Ovary (tissue), 9 donors: Measurements from ENCODE around the gene FTO. TPM values are rescaled to one million over a fixed set of nuclear protein-coding genes. Genes with fewer than 3 reads are reported as not detected.

ENCODE experiments used
- DNase-seq, 5 donors: peaks; one replicate each; pipeline ENCODE4 v3.0.0-alpha.2; 2019 to 2020
- H3K27ac ChIP-seq, 2 donors: fragments of 200-600 bp; one replicate each; pipeline versions ENCODE4 v1.5.1 to v1.8.0; 2019 to 2022
- H3K27me3 ChIP-seq: fragments of 200-600 bp; one replicate; pipeline ENCODE4 v1.8.0; 2022
- H3K36me3 ChIP-seq: fragments of 200-600 bp; sonication (generic); one replicate; pipeline ENCODE4 v1.5.1; 2019
- H3K4me1 ChIP-seq: one replicate; pipeline ENCODE4 v1.8.1; 2013; ENCODE audit warnings: mild to moderate bottlenecking, moderate library complexity; ENCODE audit not compliant: insufficient read depth
- H3K4me3 ChIP-seq: fragments of 200-600 bp; sonication (generic); one replicate; pipeline ENCODE4 v1.5.1; 2017
- H3K9me3 ChIP-seq, 2 donors: fragments of 200-600 bp in 1 of 2; sonication (generic) in 1 of 2; one replicate each; pipeline versions ENCODE4 v1.5.1 to v1.8.1; 2013 to 2019; ENCODE audit warnings: mild to moderate bottlenecking in 1 of 2, moderate library complexity in 1 of 2
- EP300 ChIP-seq: sonication (generic); formaldehyde crosslinking; IDR thresholded peaks from one replicate; pipeline ENCODE4 v1.6.1; 2017; ENCODE audit warnings: antibody characterized with exemption
- POLR2A ChIP-seq: fragments of 450-650 bp; IDR thresholded peaks from one replicate; pipeline ENCODE4 v1.6.1; 2017; ENCODE audit warnings: antibody characterized with exemption, mild to moderate bottlenecking, moderate library complexity
- WGBS, 3 donors: extraction: QIAGEN DNeasy Blood & Tissue Kit in 1 of 3; methylation state at CpG; one replicate each; pipeline versions ENCODE4 v1.1.5 to v1.1.7; 2013 to 2017; 5-methylcytosine and 5-hydroxymethylcytosine counted together
- intact Hi-C, 4 donors: fragments of 100-400 bp; cut with DNase I; formaldehyde crosslinking; loops; one replicate each; pipeline versions ENCODE4 v1.11.0 to v1.15.1; 2022 to 2023
- polyA plus RNA-seq, 2 donors: library from polyadenylated mRNA; stranded (reverse); fragments of 200-250 nt in 1 of 2; fragments of 350-450 nt in 1 of 2; fragmentation: Illumina TruSeq in 1 of 2; extraction: RNeasy Lipid Tissue Mini Kit (QIAGEN cat#74804) in 1 of 2; gene quantifications; one replicate each; pipeline ENCODE4 v1.2.3, GENCODE V29; 2013 to 2014
- total RNA-seq, 7 donors: library from RNA; depleted of rRNA in 2 of 7; stranded (reverse); fragments of >200 nt in 2 of 7; fragmentation: NEBNext Ultra II Directional in 3 of 7; extraction: Animal tissue kit (Norgen Biotek cat#: 25700) in 3 of 7; gene quantifications; one replicate each; pipeline versions ENCODE4 v1.1.0 to v1.2.4, GENCODE V29; 2016 to 2023
- TF ChIP-seq, protein P1 (sequence below), 3 donors: fragments of 450-650 bp in 2 of 3; fragments of 200-600 bp in 1 of 3; IDR thresholded peaks; one replicate each; pipeline versions ENCODE4 v1.5.1 to v1.8.0; 2016 to 2022; ENCODE audit warnings: antibody characterized with exemption in 3 of 3, mild to moderate bottlenecking in 1 of 3
- donor health status: DM: no; HTN: no; CAD: no; lungs with moderate emphysema.
- donor health status: DM: no; HTN: no; CAD: no.
- donor health status: Bipolar disorder and iron deficiency.
- donor health status: DM: yes; HTN: yes; CAD: no.
- donor health status: DM: no; HTN: no; CAD: no.
- donor health status: DM: yes; HTN: yes; CAD: no.

Gene FTO
- total and polyA plus RNA-seq, 9 donors = 43.6 to 128 (median 91.4) TPM

DNA sequence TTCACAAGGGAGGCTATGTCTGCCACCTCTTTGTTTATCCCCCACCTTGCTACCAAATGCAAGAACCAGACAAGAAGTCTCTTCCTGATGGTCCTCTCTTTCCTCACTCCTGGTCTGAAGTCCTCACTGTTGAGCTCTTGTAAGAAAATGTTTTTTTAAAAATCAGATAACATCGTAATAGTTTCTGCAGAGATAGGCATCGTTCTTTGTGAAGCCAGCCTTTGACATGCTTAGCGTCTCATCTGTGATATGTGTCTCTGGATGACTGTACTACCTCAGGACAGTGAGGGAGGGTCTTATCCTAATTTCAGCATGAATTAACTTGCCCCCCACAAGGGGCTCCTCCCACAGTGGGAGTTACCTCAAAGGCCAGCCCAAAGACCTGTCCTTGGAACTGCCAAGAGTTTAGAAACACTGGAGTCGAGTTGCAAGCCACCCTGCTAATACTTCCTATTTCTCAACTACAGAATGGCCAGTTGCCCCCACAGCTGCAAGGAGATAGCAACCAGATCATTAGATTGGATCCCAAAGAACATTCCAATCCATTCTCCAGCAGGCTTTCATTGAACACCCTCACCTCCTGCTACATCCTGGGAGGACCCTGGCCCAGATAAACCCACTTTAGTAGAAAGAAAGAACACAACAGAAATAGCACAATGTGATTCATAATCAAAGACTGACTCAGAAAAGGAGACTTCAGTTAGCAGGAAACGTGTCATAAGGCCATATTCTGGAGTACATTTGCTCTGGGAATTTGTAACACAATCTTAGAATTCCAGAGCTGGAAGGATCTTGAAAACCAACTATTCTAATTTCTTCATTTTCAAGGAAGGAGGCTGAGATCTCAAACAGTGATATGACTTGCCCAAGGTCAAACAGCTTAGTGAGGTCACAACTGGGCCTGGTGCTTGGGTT is 431.7 kb downstream of the FTO start:
- Histone ChIP-seq H3K4me1 (no peaks in the 10 kb centered on the region), H3K27me3 (no peaks in the 10 kb centered on the region), H3K36me3 (no peaks in the 10 kb centered on the region), H3K27ac (no peak overlapping the region), H3K4me3 (no peak overlapping the region), H3K9me3 (no peaks in the 10 kb centered on the region)
- DNase-seq = no peak
- 60 to 71% (median 61%) methylated on average over 5 of the region's 5 CpGs for WGBS, 3 donors
- intact Hi-C loops = no loop called here
- TF ChIP-seq POLR2A = no peak
- TF ChIP-seq, protein P1, sequence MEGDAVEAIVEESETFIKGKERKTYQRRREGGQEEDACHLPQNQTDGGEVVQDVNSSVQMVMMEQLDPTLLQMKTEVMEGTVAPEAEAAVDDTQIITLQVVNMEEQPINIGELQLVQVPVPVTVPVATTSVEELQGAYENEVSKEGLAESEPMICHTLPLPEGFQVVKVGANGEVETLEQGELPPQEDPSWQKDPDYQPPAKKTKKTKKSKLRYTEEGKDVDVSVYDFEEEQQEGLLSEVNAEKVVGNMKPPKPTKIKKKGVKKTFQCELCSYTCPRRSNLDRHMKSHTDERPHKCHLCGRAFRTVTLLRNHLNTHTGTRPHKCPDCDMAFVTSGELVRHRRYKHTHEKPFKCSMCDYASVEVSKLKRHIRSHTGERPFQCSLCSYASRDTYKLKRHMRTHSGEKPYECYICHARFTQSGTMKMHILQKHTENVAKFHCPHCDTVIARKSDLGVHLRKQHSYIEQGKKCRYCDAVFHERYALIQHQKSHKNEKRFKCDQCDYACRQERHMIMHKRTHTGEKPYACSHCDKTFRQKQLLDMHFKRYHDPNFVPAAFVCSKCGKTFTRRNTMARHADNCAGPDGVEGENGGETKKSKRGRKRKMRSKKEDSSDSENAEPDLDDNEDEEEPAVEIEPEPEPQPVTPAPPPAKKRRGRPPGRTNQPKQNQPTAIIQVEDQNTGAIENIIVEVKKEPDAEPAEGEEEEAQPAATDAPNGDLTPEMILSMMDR (IDR thresholded peaks at IDR 0.05) = no peak
- TF ChIP-seq EP300 = no peak

DNA sequence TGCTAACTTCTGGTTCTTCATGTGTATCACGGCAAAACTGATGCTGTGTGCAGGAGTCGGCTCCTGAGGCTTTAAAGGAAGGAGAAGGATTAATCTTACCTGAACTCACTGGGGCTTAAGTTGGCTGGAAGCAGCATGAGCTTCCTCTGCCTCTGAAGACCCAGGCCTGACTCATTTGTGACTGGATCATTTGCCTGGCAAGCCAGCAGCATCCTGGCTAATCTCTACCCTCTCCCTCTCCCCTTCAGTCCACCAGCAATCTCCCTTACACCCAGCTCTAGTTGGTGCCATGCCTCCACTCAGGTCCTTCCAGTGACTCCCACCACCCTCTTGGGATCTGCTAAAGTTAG is 432.3 kb downstream of the FTO start:
- DNase-seq = no peak
- 71 to 82% (median 76%) methylated on average over 2 of the region's 2 CpGs for WGBS, 3 donors
- TF ChIP-seq POLR2A (no peak), EP300 (no peak)
- intact Hi-C loops = no loop called here
- Histone ChIP-seq H3K4me1 (no peaks in the 10 kb centered on the region), H3K9me3 (no peaks in the 10 kb centered on the region), H3K36me3 (no peaks in the 10 kb centered on the region), H3K27me3 (no peaks in the 10 kb centered on the region), H3K27ac (no peak overlapping the region), H3K4me3 (no peak overlapping the region)

DNA sequence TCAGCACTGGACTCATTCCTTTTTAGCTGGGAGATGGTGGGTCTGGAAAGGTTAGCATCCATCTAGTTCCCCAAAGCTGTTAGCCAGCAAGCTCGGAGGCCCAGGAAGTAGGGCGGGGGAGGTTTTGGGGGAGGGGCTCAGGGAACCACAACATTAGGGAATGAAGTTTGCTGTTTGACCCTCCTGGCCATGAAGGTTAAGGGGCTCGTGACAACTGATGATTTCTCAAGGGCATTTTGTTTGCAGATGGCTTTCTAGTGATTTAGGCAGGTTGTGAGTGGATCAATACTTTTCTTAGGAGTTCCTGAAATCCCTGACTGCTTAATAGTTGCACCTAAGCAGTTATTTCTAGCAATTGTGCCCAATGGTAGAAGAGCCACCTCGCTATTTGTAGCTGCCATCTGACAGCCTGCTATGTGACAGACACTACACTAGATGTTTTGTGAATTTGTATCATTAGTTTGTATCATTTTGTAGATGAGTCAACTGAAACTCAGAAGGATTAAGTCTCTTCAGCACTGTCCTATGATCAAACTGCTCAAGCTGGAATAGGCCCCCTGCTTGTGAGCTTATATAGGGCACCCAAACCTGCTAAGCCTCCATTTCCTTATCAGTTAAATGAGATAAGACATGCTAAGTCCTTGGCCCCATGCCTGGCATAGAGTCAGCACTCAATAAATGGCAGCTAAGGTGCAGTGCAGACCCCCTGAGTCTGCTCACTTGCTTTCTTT is 436.3 kb downstream of the FTO start:
- intact Hi-C loops = no loop called here
- TF ChIP-seq EP300 = no peak
- TF ChIP-seq POLR2A = no peak
- TF ChIP-seq, protein P1 (IDR thresholded peaks at IDR 0.05) = no peak
- Histone ChIP-seq H3K27me3 (no peaks in the 10 kb centered on the region), H3K4me1 (no peaks in the 10 kb centered on the region), H3K4me3 (no peak overlapping the region), H3K36me3 (no peaks in the 10 kb centered on the region), H3K27ac (no peak overlapping the region), H3K9me3 (no peaks in the 10 kb centered on the region)
- WGBS, 3 donors = 73 to 83% (median 78%) methylated on average over 4 of the region's 4 CpGs
- DNase-seq = no peak

DNA sequence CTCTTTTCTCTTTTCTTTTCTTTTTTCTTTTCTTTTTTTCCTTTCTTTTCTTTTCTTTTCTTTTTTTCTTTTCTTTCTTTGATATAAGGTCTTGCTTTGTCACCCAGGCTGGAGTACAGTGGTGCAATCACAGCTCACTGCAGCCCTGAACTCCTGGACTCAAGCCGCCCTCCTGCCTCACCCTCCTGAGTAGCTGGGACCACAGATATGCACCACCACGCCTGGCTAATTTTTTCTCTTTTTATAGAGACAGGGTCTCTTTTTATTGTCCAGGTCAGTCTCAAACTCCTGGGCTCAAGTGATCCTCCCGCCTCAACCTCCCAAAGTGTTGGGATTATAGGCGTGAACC is 436.8 kb downstream of the FTO start:
- intact Hi-C loops = no loop called here
- 85 to 91% (median 86%) methylated on average over 4 of the region's 4 CpGs for WGBS, 3 donors
- no peak overlapping the region for H3K27ac ChIP-seq
- DNase-seq = no peak
- H3K4me3 ChIP-seq = no peak overlapping the region
- no peaks in the 10 kb centered on the region for H3K36me3 ChIP-seq
- H3K27me3 ChIP-seq = no peaks in the 10 kb centered on the region
- no peaks in the 10 kb centered on the region for H3K9me3 ChIP-seq
- H3K4me1 ChIP-seq = no peaks in the 10 kb centered on the region
- TF ChIP-seq, protein P1 (IDR thresholded peaks at IDR 0.05) = no peak
- TF ChIP-seq POLR2A (no peak), EP300 (no peak)

DNA sequence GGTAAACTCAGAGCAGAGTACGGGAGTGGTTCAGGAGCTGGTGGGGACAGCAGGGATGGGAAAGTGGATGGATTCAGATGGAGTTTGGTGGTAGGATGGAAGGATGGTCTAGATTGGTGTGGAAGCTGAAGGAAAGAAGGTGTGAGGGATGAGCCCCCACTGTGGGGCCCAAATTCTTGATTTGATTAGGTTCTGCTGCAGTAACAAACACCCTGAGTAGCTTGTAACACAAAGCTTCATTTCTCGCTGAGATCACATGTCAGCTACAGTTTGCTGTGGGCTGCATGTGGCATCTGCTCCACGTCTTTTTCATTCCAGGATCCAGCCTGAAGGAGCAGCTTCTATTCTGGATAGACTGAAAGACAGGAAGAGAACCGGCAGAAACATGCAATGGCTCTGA is 438.8 kb downstream of the FTO start:
- Histone ChIP-seq H3K27ac (no peak overlapping the region), H3K27me3 (no peaks in the 10 kb centered on the region), H3K36me3 (no peaks in the 10 kb centered on the region), H3K4me3 (no peak overlapping the region), H3K4me1 (no peaks in the 10 kb centered on the region), H3K9me3 (no peaks in the 10 kb centered on the region)
- WGBS, 3 donors = 70 to 87% (median 75%) methylated on average over 4 of the region's 4 CpGs
- no peak for DNase-seq
- TF ChIP-seq POLR2A = no peak
- TF ChIP-seq EP300 = no peak
- TF ChIP-seq, protein P1 (IDR thresholded peaks at IDR 0.05) = no peak
- intact Hi-C loops = no loop called here
